Retina (tissue), 1 donor: ENCODE measurements around the gene BAZ2A.
"Not testable (repeated sequence)": the region's sequence is repeated elsewhere in the genome, so short reads cannot be mapped to it uniquely, and the experiment has no call there.

ENCODE experiments used
- DNase-seq: peaks from one replicate; pipeline ENCODE4 v3.0.0-alpha.2; 2016

The BAZ2A gene

DNA sequence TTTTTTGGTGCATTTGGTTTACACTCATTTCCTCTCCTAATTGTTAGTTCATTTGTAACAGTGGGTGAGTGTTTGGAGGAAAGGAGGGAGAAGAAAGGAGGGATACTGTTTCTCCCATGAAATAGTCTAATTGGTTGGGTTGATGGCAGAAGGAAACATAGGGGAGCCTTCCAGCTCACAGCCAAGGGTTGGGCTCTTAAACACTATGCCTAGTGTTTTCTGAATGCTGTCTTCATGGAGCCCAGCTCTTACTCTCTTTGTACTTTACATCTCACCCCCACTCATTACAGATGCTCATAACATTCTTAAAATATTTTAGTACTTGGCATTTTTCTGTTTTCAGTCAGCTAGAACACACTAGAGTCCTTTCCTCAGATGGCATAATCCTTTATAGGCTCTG lies 38.2 kb downstream of the BAZ2A start:
- DNase-seq: no peak

DNA sequence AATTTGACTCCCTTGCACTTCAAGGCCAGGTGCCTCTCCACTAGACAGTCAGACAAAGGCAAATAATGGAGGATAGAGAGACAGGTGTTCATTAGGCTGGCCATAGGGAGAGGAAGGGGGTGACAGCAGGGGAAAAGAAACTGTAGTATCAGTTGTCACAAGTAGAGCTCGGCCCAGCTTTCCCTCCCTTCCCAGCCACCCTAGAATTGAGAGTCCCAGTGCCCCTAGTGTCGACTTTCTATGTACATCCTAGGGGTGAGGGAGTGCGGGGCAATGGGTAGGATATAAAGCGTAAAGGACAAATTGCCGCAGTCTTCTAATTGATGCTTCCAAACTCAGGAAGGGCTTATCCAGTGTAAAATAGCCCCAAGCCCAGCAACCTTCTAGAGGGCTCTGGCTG lies 39.0 kb downstream of the BAZ2A start:
- no peak for DNase-seq

- no peak for DNase-seq
Measured at GRCh38 chr12:56590237-56590830, 39.8 kb downstream of the BAZ2A start.

GRCh38 chr12:56589783-56590182 lies 40.3 kb downstream of the BAZ2A start:
- DNase-seq: no peak

DNA sequence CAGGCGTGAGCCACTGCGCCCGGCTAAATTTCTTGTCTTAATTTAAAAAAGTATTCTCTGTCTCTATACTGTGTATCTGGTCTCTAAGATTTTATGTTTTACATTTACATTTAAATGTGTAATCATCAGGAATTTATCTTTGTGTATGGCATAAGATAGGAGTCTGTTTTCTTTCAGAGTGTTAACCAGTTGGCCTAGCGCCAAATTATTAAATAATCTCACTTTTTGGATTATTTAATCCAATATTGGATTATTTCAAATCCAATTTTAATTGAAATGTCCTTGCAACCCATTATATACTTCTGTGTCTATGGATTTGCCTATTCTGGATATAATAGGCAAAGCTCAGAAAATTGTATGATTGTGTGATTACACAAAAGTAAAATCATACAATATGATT lies 45.0 kb downstream of the BAZ2A start:
- DNase-seq: no peak

- DNase-seq: no peak
Measured at GRCh38 chr12:56581418-56582145, 48.5 kb downstream of the BAZ2A start.

GRCh38 chr12:56578983-56579546 lies 51.1 kb downstream of the BAZ2A start:
- DNase-seq: no peak

DNA sequence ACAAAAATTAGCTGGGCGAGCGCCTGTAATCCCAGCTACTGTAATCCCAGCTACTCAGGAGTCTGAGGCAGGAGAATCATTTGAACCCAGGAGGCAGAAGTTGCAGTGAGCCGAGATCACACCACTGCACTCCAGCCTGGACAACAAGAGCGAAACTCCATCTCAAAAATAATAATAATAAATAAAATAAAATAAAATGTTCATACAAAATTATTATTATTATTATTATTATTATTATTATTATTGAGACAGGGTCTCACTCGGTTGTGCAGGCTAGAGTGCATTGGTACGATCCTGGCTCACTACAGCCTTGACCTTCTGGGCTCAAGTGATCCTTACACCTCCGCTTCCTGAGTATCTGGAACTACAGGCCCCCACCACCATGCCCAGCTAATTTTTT lies 52.9 kb downstream of the BAZ2A start:
- DNase-seq: not testable (repeated sequence)

- no peak for DNase-seq
Measured at GRCh38 chr12:56574210-56574609, 55.9 kb downstream of the BAZ2A start.

- DNase-seq: no peak
Measured at GRCh38 chr12:56572288-56572687, 57.8 kb downstream of the BAZ2A start.

- DNase-seq: no peak
Measured at GRCh38 chr12:56571121-56571520, 59.0 kb downstream of the BAZ2A start.

DNA sequence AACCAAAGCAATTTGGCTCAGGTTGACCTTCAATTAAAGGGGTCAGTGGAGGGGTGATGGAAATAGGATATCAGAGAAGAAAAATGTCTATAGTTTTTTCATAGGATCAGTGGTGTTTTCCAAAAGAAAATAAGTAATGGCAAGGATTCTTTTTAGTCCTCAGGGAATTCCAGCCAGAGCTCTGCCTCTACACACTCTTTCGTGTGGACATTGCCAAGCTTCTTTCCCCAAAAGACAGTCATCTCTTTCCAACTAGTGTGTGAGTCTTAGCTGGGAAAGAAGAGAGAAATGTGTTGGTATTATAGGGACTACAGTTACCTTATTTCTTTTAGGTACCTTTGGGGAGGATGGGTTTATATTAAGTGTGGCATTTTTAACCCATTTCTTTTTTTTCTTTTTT lies 62.0 kb downstream of the BAZ2A start:
- no peak for DNase-seq

GRCh38 chr12:56565510-56566101 lies 64.5 kb downstream of the BAZ2A start:
- peak; percentile 4 for DNase-seq

DNA sequence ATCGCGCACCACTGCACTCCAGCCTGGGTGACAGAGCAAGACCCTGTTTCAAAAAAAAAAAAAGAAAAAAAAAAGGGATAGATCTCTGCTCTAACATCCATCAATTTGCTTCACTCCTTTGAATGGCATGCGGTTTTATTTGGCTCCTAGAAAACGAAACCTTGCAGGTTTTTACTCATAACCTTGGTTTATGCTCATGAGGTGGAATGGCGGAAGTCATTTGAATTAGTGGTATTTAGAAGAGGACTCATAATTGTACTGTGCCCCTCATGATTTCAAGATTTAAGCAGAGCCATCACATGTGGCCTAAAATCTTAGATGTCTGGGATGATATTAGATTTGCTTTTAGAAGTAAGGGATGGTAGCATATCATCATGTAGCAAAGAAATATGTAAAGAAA lies 79.1 kb downstream of the BAZ2A start:
- DNase-seq: no peak

DNA sequence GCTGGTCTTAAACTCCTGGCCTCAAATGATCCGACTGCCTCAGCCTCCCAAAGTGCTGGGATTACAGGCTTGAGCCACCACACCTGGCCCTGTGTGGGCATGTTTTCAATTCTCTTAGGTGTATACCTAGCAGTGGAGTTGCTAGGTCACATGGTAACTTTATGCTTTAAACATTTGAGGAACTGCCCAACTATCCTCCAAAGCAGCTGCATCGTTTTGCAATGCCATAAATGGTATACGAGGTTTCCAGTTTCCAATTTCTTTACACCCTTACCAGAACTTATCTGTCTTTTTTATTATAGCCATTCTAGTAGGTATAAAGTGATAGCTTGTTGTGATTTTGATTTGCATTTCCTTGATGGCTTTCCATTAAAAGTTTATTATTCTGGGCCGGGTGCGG lies 83.4 kb downstream of the BAZ2A start:
- no peak for DNase-seq
